CD14-positive monocyte (primary cell): ENCODE measurements around the gene EPAS1. TPM values are rescaled to one million over a fixed set of nuclear protein-coding genes. Genes with fewer than 3 reads are reported as not detected.

Experiments
- DNase-seq, 3 donors: peaks; one replicate each; pipeline ENCODE4 v3.0.0-alpha.2; 2011 to 2022
- H2AFZ ChIP-seq: 2 replicates; pipeline ENCODE4 v1.6.0; 2012; ENCODE audit warnings: mild to moderate bottlenecking, low read depth, low read length, inconsistent platforms; ENCODE audit not compliant: insufficient read depth, poor library complexity, severe bottlenecking
- H3K27ac ChIP-seq, 2 donors: 1 replicate in 1 of 2; 2 replicates in 1 of 2; pipeline ENCODE4 v1.5.1; 2012 to 2013; ENCODE audit warnings: low read length in 2 of 2, control low read depth in 1 of 2, inconsistent platforms in 1 of 2, low read depth in 1 of 2, mild to moderate bottlenecking in 1 of 2
- H3K27me3 ChIP-seq, 2 donors: one replicate each; pipeline versions ENCODE4 v1.6.0 to v1.6.1; 2011 to 2013; ENCODE audit warnings: low read length in 2 of 2; ENCODE audit not compliant: control insufficient read depth in 2 of 2, insufficient read depth in 2 of 2
- H3K36me3 ChIP-seq, 2 donors: replicated peaks in 1 of 2; 1 replicate in 1 of 2; 2 replicates in 1 of 2; pipeline versions ENCODE4 v1.5.1 to v1.6.1; 2012 to 2013; ENCODE audit warnings: low read length in 2 of 2, control low read depth in 1 of 2, inconsistent platforms in 1 of 2, mild to moderate bottlenecking in 1 of 2; ENCODE audit not compliant: insufficient read depth in 2 of 2, control insufficient read depth in 1 of 2
- H3K4me1 ChIP-seq, 2 donors: 1 replicate in 1 of 2; 2 replicates in 1 of 2; pipeline versions ENCODE4 v1.5.1 to v1.6.1; 2012 to 2013; ENCODE audit warnings: low read length in 2 of 2, control low read depth in 1 of 2, inconsistent platforms in 1 of 2, mild to moderate bottlenecking in 1 of 2, moderate library complexity in 1 of 2; ENCODE audit not compliant: insufficient read depth in 2 of 2, control insufficient read depth in 1 of 2
- H3K4me2 ChIP-seq: replicated peaks from 2 replicates; pipeline ENCODE3; 2012; ENCODE audit warnings: low read length, moderate library complexity, mild to moderate bottlenecking; ENCODE audit not compliant: poor library complexity, severe bottlenecking; ENCODE audit errors: extremely low read depth
- H3K4me3 ChIP-seq, 3 experiments: fragments of 200-600 bp in 1 of 3; sonication (generic) in 1 of 3; replicated peaks in 1 of 3; 1 replicate in 2 of 3; 2 replicates in 1 of 3; pipeline ENCODE4 v1.5.1; 2011 to 2013; ENCODE audit warnings: low read length in 3 of 3, mild to moderate bottlenecking in 3 of 3, control low read depth in 2 of 3, low read depth in 2 of 3, inconsistent platforms in 1 of 3, moderate library complexity in 1 of 3
- H3K79me2 ChIP-seq: 2 replicates; pipeline ENCODE4 v1.6.0; 2012; ENCODE audit warnings: mild to moderate bottlenecking, control low read depth, inconsistent platforms, low read length, moderate library complexity; ENCODE audit not compliant: insufficient read depth
- H3K9ac ChIP-seq: 2 replicates; pipeline ENCODE4 v1.6.0; 2017; ENCODE audit warnings: low read length, mild to moderate bottlenecking; ENCODE audit not compliant: insufficient read depth, poor library complexity, severe bottlenecking
- H3K9me3 ChIP-seq, 2 donors: replicated peaks in 1 of 2; 1 replicate in 1 of 2; 2 replicates in 1 of 2; pipeline versions ENCODE4 v1.5.1 to v1.6.1; 2012 to 2013; ENCODE audit warnings: low read length in 2 of 2, control low read depth in 1 of 2; ENCODE audit not compliant: control insufficient read depth in 1 of 2, insufficient read depth in 1 of 2
- H4K20me1 ChIP-seq: 2 replicates; pipeline ENCODE4 v1.6.0; 2012; ENCODE audit warnings: mild to moderate bottlenecking, low read length, control low read depth, moderate library complexity; ENCODE audit not compliant: insufficient read depth
- H3K27ac Mint-ChIP-seq, 7 donors: one replicate each; pipeline ENCODE4 v1.8.0; 2020; ENCODE audit warnings: mild to moderate bottlenecking in 7 of 7, mixed read lengths in 7 of 7, moderate library complexity in 6 of 7, inconsistent platforms in 2 of 7
- H3K27me3 Mint-ChIP-seq, 3 donors: one replicate each; pipeline ENCODE4 v1.8.0; 2021 to 2022; ENCODE audit warnings: low read depth in 3 of 3, mild to moderate bottlenecking in 3 of 3, mixed read lengths in 3 of 3, moderate library complexity in 3 of 3, inconsistent platforms in 1 of 3
- H3K36me3 Mint-ChIP-seq, 2 donors: one replicate each; pipeline ENCODE4 v1.8.0; 2020; ENCODE audit warnings: mixed read lengths in 2 of 2, inconsistent platforms in 1 of 2, mild to moderate bottlenecking in 1 of 2
- H3K4me1 Mint-ChIP-seq: one replicate; pipeline ENCODE4 v1.8.0; 2020; ENCODE audit warnings: mild to moderate bottlenecking, mixed read lengths
- H3K4me3 Mint-ChIP-seq, 2 donors: one replicate each; pipeline ENCODE4 v1.8.0; 2020; ENCODE audit warnings: mild to moderate bottlenecking in 2 of 2, mixed read lengths in 2 of 2, moderate library complexity in 1 of 2
- H3K9me3 Mint-ChIP-seq, 7 donors: one replicate each; pipeline ENCODE4 v1.8.0; 2020 to 2022; ENCODE audit warnings: mixed read lengths in 7 of 7, mild to moderate bottlenecking in 6 of 7, moderate library complexity in 6 of 7, inconsistent platforms in 2 of 7
- CTCF ChIP-seq: fragments of 200-600 bp; IDR thresholded peaks from one replicate; pipeline ENCODE4 v1.8.0; 2022; ENCODE audit warnings: antibody characterized with exemption, mild to moderate bottlenecking
- WGBS: methylation state at CpG from one replicate; pipeline ENCODE4 v1.1.5; 2013; ENCODE audit warnings: missing lambda C conversion rate; ENCODE audit not compliant: insufficient coverage; 5-methylcytosine and 5-hydroxymethylcytosine counted together
- intact Hi-C, 2 donors: fragments of 100-400 bp; cut with micrococcal nuclease; formaldehyde crosslinking; loops; one replicate each; pipeline versions ENCODE4 v1.15.0 to v1.15.1; 2023
- polyA plus RNA-seq, 3 donors: library from polyadenylated mRNA; depleted of rRNA in 1 of 3; unstranded in 2 of 3; stranded (reverse) in 1 of 3; fragments of 300-500 nt in 2 of 3; fragments of >200 nt in 1 of 3; fragmentation: Illumina TruSeq in 2 of 3; gene quantifications; 1 replicate in 2 of 3; 2 replicates in 1 of 3; pipeline ENCODE4 v1.2.3, GENCODE V29; 2012 to 2021

The EPAS1 gene
- polyA plus RNA-seq, 3 donors = 0.11 to 1.0 (median 0.88) TPM

DNA sequence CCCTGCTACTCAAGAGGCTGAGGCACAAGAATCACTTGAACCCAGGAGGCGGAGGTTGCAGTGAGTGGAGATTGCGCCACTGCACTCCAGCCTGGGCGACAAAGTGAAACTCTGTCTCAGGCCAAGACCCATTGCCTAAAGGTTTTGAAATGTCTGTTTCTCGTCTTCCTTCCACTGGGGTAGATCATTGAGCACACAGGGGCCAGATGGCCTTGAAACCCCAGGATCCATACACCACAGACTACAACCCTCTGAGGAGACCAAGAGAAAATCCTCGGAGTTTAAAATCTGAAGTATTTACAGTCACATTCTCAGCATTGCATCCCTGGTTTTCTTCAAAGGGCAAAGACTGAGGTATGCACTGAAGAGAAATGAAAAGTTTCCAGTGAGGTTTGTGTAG lies 7.1 kb upstream of the EPAS1 start:
- H3K9me3 Mint-ChIP-seq = peaks cover 0 to 3% (median 0%) of the 10 kb centered on the region in 7 donors
- no peak overlapping the region for H3K4me3 ChIP-seq
- H3K79me2 ChIP-seq = no peaks in the 10 kb centered on the region
- no peak for DNase-seq
- H3K36me3 Mint-ChIP-seq = no peaks in the 10 kb centered on the region
- no peak overlapping the region for H3K4me2 ChIP-seq
- WGBS = 30% methylated on average over 2 of the region's 5 CpGs
- H3K4me1 Mint-ChIP-seq = peaks cover 13% of the 10 kb centered on the region
- intact Hi-C loops = loop anchor here in 1 of 2 donors (10.0 kb wide), 1 partner anchor 205 kb away; no protein-coding TSS in a partner anchor
- H3K4me1 ChIP-seq = peaks cover 0 to 7% of the 10 kb centered on the region in 2 donors
- no peak overlapping the region for H3K9ac ChIP-seq
- H4K20me1 ChIP-seq = no peaks in the 10 kb centered on the region
- H3K27me3 ChIP-seq = peaks cover 0 to under 1% of the 10 kb centered on the region in 2 donors
- H3K27ac Mint-ChIP-seq = peak overlapping the region in 3 of 7 donors; percentile 18 to 76 (median 41)
- H2AFZ ChIP-seq = no peak overlapping the region
- H3K27me3 Mint-ChIP-seq = peaks cover 2 to 19% (median 17%) of the 10 kb centered on the region in 3 donors
- TF ChIP-seq CTCF = no peak
- H3K9me3 ChIP-seq = no peaks in the 10 kb centered on the region
- no peak overlapping the region for H3K27ac ChIP-seq
- no peaks in the 10 kb centered on the region for H3K36me3 ChIP-seq
- peak overlapping the region in 1 of 2 donors; percentile 41 for H3K4me3 Mint-ChIP-seq

DNA sequence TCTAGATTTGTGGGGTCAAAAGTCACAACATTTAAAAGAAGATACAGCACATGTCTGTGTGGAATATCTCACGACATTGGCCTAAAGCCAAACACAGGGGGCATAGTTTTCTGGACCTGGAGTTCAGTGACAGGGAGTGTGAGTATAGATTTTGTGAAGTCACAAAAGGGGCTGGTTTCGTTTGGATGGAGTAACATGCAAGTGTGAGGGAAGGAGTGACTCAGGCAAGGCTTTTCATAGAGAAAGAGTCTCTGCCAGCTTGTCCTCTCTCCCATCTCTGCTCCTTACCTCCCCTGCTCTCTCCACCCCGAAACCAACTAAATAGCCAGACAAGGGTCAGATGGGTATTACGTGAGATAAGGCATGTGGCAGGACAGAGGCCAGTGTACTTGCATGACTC lies 3.7 kb upstream of the EPAS1 start:
- H3K27ac Mint-ChIP-seq = no peak overlapping the region
- H3K9ac ChIP-seq = no peak overlapping the region
- peaks cover 15 to 30% of the 10 kb centered on the region in 2 donors for H3K4me1 ChIP-seq
- no peaks in the 10 kb centered on the region for H3K9me3 ChIP-seq
- DNase-seq = no peak
- intact Hi-C loops = loop anchor here in 1 of 2 donors (10.0 kb wide), 1 partner anchor 209 kb away; no protein-coding TSS in a partner anchor
- H3K4me3 ChIP-seq = no peak overlapping the region
- H3K79me2 ChIP-seq = no peaks in the 10 kb centered on the region
- H3K4me2 ChIP-seq = no peak overlapping the region
- no peak overlapping the region for H3K27ac ChIP-seq
- peak overlapping the region in 1 of 2 donors; percentile 37 for H3K4me3 Mint-ChIP-seq
- peaks cover 27 to 43% (median 42%) of the 10 kb centered on the region in 3 donors for H3K27me3 Mint-ChIP-seq
- H3K36me3 ChIP-seq = no peaks in the 10 kb centered on the region
- H3K36me3 Mint-ChIP-seq = peaks cover 3 to 5% of the 10 kb centered on the region in 2 donors
- H2AFZ ChIP-seq = no peak overlapping the region
- peaks cover 31% of the 10 kb centered on the region for H3K4me1 Mint-ChIP-seq
- TF ChIP-seq CTCF = no peak
- peaks cover 3 to 25% of the 10 kb centered on the region in 2 donors for H3K27me3 ChIP-seq
- H3K9me3 Mint-ChIP-seq = peaks cover 0 to 7% (median 4%) of the 10 kb centered on the region in 7 donors
- H4K20me1 ChIP-seq = no peaks in the 10 kb centered on the region
- WGBS = 67% methylated on average over 1 of the region's 4 CpGs
